Keratinocyte (primary cell): Measurements from ENCODE around the gene MARCHF2. TPM values are rescaled to one million over a fixed set of nuclear protein-coding genes. Genes with fewer than 3 reads are reported as not detected.
"Not testable (repeated sequence)": the region's sequence is repeated elsewhere in the genome, so short reads cannot be mapped to it uniquely, and the experiment has no call there.

Experiments used
- DNase-seq: peaks from one replicate; pipeline ENCODE4 v3.0.0-alpha.2; 2011; ENCODE audit warnings: low read depth, missing footprints, low spot score
- FAIRE-seq: peaks from 2 replicates; lab custom pipeline; 2011; peaks lifted over from hg19 to GRCh38; lab: Jason Lieb, UNC
- H2AFZ ChIP-seq: 2 replicates; pipeline ENCODE4 v1.6.0; 2012; ENCODE audit warnings: low read length, control low read depth, inconsistent platforms; ENCODE audit not compliant: control insufficient read depth
- H3K27ac ChIP-seq: 2 replicates; pipeline ENCODE4 v1.5.1; 2011; ENCODE audit warnings: low read length; ENCODE audit not compliant: control insufficient read depth, insufficient read depth
- H3K27me3 ChIP-seq: 3 replicates; pipeline ENCODE4 v1.6.0; 2011; ENCODE audit warnings: low read length; ENCODE audit not compliant: control insufficient read depth, insufficient read depth; ENCODE audit errors: extremely low read depth
- H3K36me3 ChIP-seq, 2 experiments: 2 replicates in 1 of 2; 3 replicates in 1 of 2; pipeline ENCODE4 v1.5.1; 2011; ENCODE audit warnings: low read length in 2 of 2, mild to moderate bottlenecking in 1 of 2; ENCODE audit not compliant: control insufficient read depth in 2 of 2, insufficient read depth in 2 of 2; ENCODE audit errors: extremely low read depth in 1 of 2
- H3K4me1 ChIP-seq: 3 replicates; pipeline ENCODE4 v1.5.1; 2011; ENCODE audit warnings: low read length; ENCODE audit not compliant: control insufficient read depth, insufficient read depth; ENCODE audit errors: extremely low read depth
- H3K4me2 ChIP-seq: 3 replicates; pipeline ENCODE4 v1.6.0; 2011; ENCODE audit warnings: low read depth, low read length; ENCODE audit not compliant: control insufficient read depth, insufficient read depth; ENCODE audit errors: extremely low read depth
- H3K4me3 ChIP-seq, 3 experiments: fragments of 200-600 bp in 1 of 3; sonication (generic) in 1 of 3; 2 replicates in 2 of 3; 3 replicates in 1 of 3; pipeline ENCODE4 v1.5.1; 2011 to 2016; ENCODE audit warnings: low read length in 3 of 3, mild to moderate bottlenecking in 3 of 3, control low read depth in 2 of 3, inconsistent platforms in 1 of 3, low read depth in 1 of 3, mixed read lengths in 1 of 3, mixed run types in 1 of 3, moderate library complexity in 1 of 3; ENCODE audit not compliant: control insufficient read depth in 2 of 3, insufficient read depth in 2 of 3; ENCODE audit errors: extremely low read depth in 1 of 3
- H3K79me2 ChIP-seq: 2 replicates; pipeline ENCODE4 v1.6.0; 2012; ENCODE audit warnings: low read length; ENCODE audit not compliant: control insufficient read depth, insufficient read depth
- H3K9ac ChIP-seq: 3 replicates; pipeline ENCODE4 v1.6.0; 2011; ENCODE audit warnings: low read length; ENCODE audit not compliant: control insufficient read depth, insufficient read depth; ENCODE audit errors: extremely low read depth
- H3K9me1 ChIP-seq: 3 replicates; pipeline ENCODE4 v1.6.0; 2011; ENCODE audit warnings: low read length; ENCODE audit not compliant: control insufficient read depth, insufficient read depth; ENCODE audit errors: extremely low read depth
- H3K9me3 ChIP-seq: 2 replicates; pipeline ENCODE4 v1.5.1; 2012; ENCODE audit warnings: low read depth, low read length; ENCODE audit not compliant: control insufficient read depth
- H4K20me1 ChIP-seq: 3 replicates; pipeline ENCODE4 v1.6.0; 2011; ENCODE audit warnings: low read length; ENCODE audit not compliant: control insufficient read depth, insufficient read depth; ENCODE audit errors: extremely low read depth
- dilution Hi-C: fragments of 300-500 bp; cut with MboI; formaldehyde crosslinking; loops from one replicate; pipeline ENCODE4 v1.7.0; 2020; ENCODE audit warnings: low sequenced_read_pairs; ENCODE audit not compliant: extremely low pct_ligation_motif_present
- polyA plus RNA-seq, 5 experiments: library from polyadenylated mRNA; depleted of rRNA in 3 of 5; stranded (reverse) in 3 of 5; stranded (forward) in 1 of 5; unstranded in 1 of 5; fragments of >200 nt; gene quantifications; 1 replicate in 1 of 5; 2 replicates in 3 of 5; 3 replicates in 1 of 5; pipeline versions ENCODE4 v1.2.1 to v1.2.3, GENCODE V29; 2011 to 2012; ENCODE audit warnings: missing spikeins in 2 of 5, low read depth in 1 of 5, low replicate concordance in 1 of 5

MARCHF2 gene
- polyA plus RNA-seq, 1 donor (not counting 4 experiments of a cell fraction or from before 2014, with no cell fraction given): 13.7 TPM

DNA sequence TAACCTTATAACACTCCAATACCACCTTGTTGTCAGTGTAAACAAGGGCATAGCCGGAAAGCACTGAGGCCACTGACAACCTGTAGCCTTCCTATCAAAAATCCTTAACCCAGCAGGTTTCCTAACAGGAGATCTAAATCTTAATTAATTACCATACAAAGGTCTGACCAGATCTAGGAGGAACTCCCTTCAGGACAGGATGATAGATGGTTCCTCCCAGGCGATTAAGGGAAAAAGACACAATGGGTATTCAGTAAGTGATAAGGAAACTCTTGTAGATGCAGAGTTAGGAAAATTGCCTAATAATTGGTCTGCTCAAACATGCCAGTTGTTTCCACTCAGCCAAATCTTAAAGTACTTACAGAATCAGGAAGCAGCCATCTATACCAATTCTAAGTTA is 28.0 kb upstream of the MARCHF2 start:
- H3K9me3 ChIP-seq, H3K27me3 ChIP-seq, H4K20me1 ChIP-seq, H3K9me1 ChIP-seq, H3K4me3 ChIP-seq, H3K4me1 ChIP-seq, H3K36me3 ChIP-seq, dilution Hi-C loops, H3K4me2 ChIP-seq, H2AFZ ChIP-seq, H3K27ac ChIP-seq, FAIRE-seq, DNase-seq, H3K9ac ChIP-seq, H3K79me2 ChIP-seq: not testable (repeated sequence)

DNA sequence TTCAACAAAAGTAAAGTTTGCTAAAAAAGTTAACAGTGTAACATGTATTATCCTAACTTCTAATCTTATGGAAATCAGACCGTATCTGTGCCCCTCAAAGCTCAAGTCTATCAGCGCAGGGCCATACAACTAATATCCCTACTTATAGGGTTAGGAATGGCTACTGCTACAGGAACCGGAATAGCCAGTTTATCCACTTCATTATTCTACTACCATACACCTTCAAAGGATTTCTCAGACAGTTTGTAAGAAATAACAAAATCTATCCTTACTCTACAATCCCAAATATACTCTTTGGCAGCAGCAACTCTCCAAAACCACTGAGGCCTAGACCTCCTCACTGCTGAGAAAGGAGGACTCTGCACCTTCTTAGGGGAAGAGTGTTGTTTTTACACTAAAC is 27.5 kb upstream of the MARCHF2 start:
- H3K4me3 ChIP-seq, H3K4me1 ChIP-seq, H3K9me3 ChIP-seq, FAIRE-seq, H3K27me3 ChIP-seq, H2AFZ ChIP-seq, H3K9me1 ChIP-seq, H3K36me3 ChIP-seq, DNase-seq, dilution Hi-C loops, H3K9ac ChIP-seq, H3K79me2 ChIP-seq, H4K20me1 ChIP-seq, H3K27ac ChIP-seq: not testable (repeated sequence)
- H3K4me2 ChIP-seq: peak overlapping the region; percentile 37

DNA sequence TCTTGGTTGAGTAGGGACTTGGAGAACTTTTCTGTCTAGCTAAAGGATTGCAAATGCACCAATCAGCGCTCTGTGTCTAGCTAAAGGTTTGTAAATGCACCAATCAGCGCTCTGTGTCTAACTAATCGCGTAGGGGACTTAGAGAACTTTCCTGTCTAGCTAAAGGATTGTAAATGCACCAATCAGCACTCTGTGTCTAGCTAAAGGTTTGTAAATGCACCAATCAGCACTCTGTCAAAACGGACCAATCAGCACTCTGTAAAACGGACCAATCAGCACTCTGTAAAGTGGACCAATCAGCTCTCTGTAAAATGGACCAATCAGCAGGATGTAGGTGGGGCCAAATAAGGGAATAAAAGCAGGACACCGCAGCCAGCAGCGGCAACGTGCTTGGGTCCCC is 26.7 kb upstream of the MARCHF2 start:
- H3K4me2 ChIP-seq, H3K79me2 ChIP-seq, H3K4me3 ChIP-seq, H3K9me1 ChIP-seq, H3K9ac ChIP-seq, dilution Hi-C loops, H3K27ac ChIP-seq, H3K36me3 ChIP-seq, H2AFZ ChIP-seq, H3K27me3 ChIP-seq, H3K9me3 ChIP-seq, H4K20me1 ChIP-seq, DNase-seq, FAIRE-seq: not testable (repeated sequence)
- peaks cover 13% of the 10 kb centered on the region for H3K4me1 ChIP-seq
